ENCODE measurements around the gene RAB11A. TPM values are rescaled to one million over a fixed set of nuclear protein-coding genes. Genes with fewer than 3 reads are reported as not detected.

Gene RAB11A
- total and polyA plus RNA-seq, 2 of the 13 experiments (the other 11 are each of a cell fraction or from before 2014, with no cell fraction given), result 161 to 162 TPM

DNA sequence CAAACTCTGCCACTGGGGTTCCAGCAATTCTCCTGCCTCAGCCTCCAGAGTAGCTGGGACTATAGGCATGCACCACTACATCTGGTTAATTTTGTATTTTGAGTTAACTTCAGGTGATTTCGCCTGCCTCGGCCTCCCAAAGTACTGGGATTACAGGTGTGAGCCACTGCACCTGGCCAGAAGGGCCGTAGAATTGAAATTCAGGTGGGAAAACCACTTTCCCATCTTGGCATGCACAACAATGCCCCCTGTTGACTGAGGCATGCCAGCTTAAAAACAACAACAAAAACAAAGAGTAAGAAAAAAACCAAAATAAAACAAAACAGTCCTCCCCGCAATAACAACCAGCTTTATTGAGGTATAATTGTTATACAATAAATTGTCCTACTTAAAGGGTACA is 32.6 kb upstream of the RAB11A start:
- FAIRE-seq (no peak), ATAC-seq (no peak), DNase-seq (ENCODE audit: low spot score) (no peak)
- no peak for TF ChIP-seq HNRNPL (IDR thresholded peaks at IDR 0.05; ENCODE audit: low read depth, low read length)
- no peak for TF ChIP-seq CREM (IDR thresholded peaks at IDR 0.05)
- TF ChIP-seq CREM (CRISPR knock-in tag; IDR thresholded peaks at IDR 0.05), result no peak
- TF ChIP-seq KLF16 (CRISPR knock-in tag; IDR thresholded peaks at IDR 0.05), result no peak
- no peak for TF ChIP-seq SNAPC5 (CRISPR knock-in tag; IDR thresholded peaks at IDR 0.05; ENCODE audit: borderline replicate concordance)
- peak; percentile 46 for TF ChIP-seq STAG1 (CRISPR knock-in tag; IDR thresholded peaks at IDR 0.05)
- TF ChIP-seq ZSCAN29 (CRISPR knock-in tag; conservative IDR thresholded peaks at IDR 0.05), result no peak
- TF ChIP-seq, protein P1, sequence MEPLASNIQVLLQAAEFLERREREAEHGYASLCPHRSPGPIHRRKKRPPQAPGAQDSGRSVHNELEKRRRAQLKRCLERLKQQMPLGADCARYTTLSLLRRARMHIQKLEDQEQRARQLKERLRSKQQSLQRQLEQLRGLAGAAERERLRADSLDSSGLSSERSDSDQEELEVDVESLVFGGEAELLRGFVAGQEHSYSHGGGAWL (CRISPR knock-in tag; IDR thresholded peaks at IDR 0.05), result no peak
- TF ChIP-seq CEBPG (CRISPR knock-in tag; IDR thresholded peaks at IDR 0.05), result no peak
- 0 out of 2 replicates have a peak, but pooled peaks have one; percentile 15 for TF ChIP-seq FOXK1 (CRISPR knock-in tag; IDR thresholded peaks at IDR 0.05; ENCODE audit: borderline replicate concordance, low read depth)
- no peak for TF ChIP-seq KLF15 (CRISPR knock-in tag; IDR thresholded peaks at IDR 0.05; ENCODE audit: borderline replicate concordance)
- no peak for TF ChIP-seq RFX3 (CRISPR knock-in tag; IDR thresholded peaks at IDR 0.05)
- TF ChIP-seq ZHX1 (CRISPR knock-in tag; IDR thresholded peaks at IDR 0.05; ENCODE audit: low read depth), result no peak
- peak; percentile 56 for TF ChIP-seq CTCF (CRISPR knock-in tag; IDR thresholded peaks at IDR 0.05)
- no peak for TF ChIP-seq ZNF180 (CRISPR knock-in tag; IDR thresholded peaks at IDR 0.05; ENCODE audit: borderline replicate concordance, low read depth)
- no peak for TF ChIP-seq MXD4 (CRISPR knock-in tag; IDR thresholded peaks at IDR 0.05)
- TF ChIP-seq PRDM15 (CRISPR knock-in tag; IDR thresholded peaks at IDR 0.05), result no peak
- Histone ChIP-seq H3K79me2 (ENCODE audit: insufficient read depth, low read length) (no peaks in the 10 kb centered on the region), H3K4me1 (ENCODE audit: insufficient read depth, low read length) (peaks cover 79% of the 10 kb centered on the region), H2AFZ (ENCODE audit: low read length) (no peak overlapping the region), H3K9ac (ENCODE audit: insufficient read depth, low read depth, low read length) (no peak overlapping the region), H3K4me3 (replicated peaks in 1 of 3; ENCODE audit: insufficient read depth in 1 of 3, low read depth in 2 of 3, low read length in 3 of 3) (no peak overlapping the region), H3K27me3 (ENCODE audit: control insufficient read depth in 1 of 2, insufficient read depth in 2 of 2, low read length in 2 of 2) (no peaks in the 10 kb centered on the region), H3K4me2 (ENCODE audit: low read depth, low read length) (no peak overlapping the region), H4K20me1 (ENCODE audit: insufficient read depth, low read length) (no peaks in the 10 kb centered on the region), H3K36me3 (replicated peaks in 1 of 2; ENCODE audit: control insufficient read depth in 1 of 2, insufficient read depth in 2 of 2, low read length in 2 of 2) (no peaks in the 10 kb centered on the region), H3K9me3 (ENCODE audit: low read length) (no peaks in the 10 kb centered on the region), H3K27ac (ENCODE audit: extremely low read length, insufficient read depth, low read length) (no peak overlapping the region)
- CTCF ChIA-PET (ENCODE audit: low intra/inter-chr PET ratio, low total read pairs), result no interaction called here
- WGBS (ENCODE audit: low lambda C conversion rate), result 84% methylated on average over 4 of the region's 4 CpGs
- in situ Hi-C loops (cut with HindIII; ENCODE audit: extremely low pct_ligation_motif_present, low pct_unique_long_range_greater_than_20kb) (no loop called here), intact Hi-C loops (cut with micrococcal nuclease; ENCODE audit: unreplicated experiment) (no loop called here)
- no TSS peak for BruUV-seq (replicated peaks)
- POLR2A ChIA-PET, result interaction anchor here (1.5 to 2.3 kb wide), 3 partner anchors 12 to 46 kb away, joined by 3 to 10 read pairs (median 6); partner anchors contain the start of gene RAB11A

Measured in HepG2 (cell line).